ENCODE data around the gene CSRP1. TPM values are rescaled to one million over a fixed set of nuclear protein-coding genes. Genes with fewer than 3 reads are reported as not detected.

CSRP1 gene
- total and polyA plus RNA-seq, 5 donors, result 97.2 to 343 (median 121) TPM

DNA sequence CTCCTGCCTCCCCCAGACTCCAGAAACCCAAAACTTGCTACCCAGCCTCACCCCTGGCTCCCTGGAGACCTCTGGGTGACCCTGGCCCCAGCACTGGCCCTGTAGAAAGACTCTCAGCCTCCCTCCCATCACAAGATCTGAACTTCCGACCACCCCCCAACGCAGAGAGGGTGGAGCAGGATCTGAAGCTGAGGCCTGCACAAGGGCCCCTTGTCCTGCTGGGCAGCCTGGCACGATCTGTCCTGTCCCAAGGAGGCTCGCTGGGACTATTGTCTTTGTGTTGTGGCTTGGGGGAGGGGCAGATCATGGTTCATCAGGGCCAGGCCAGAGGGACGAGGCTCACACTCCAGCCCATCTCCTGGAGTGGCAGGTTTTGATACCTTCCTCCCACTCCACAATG is 57.9 kb downstream of the CSRP1 start:
- ATAC-seq, result peak in 1 of 2 donors; percentile 4
- H3K4me3 ChIP-seq (ENCODE audit: low read length), result no peak overlapping the region
- H3K27ac ChIP-seq (ENCODE audit: low read length), result peak overlapping the region; percentile 64
- peak in 1 of 3 donors; percentile 43 for DNase-seq
- intact Hi-C loops (cut with DNase I), result loop anchor here in 3 of 4 donors (5.0 to 10.0 kb wide), 3 partner anchors 33 to 66 kb away; no protein-coding TSS in a partner anchor
- no peaks in the 10 kb centered on the region for H3K27me3 ChIP-seq (ENCODE audit: control insufficient read depth, insufficient read depth)
- H3K9me3 ChIP-seq (ENCODE audit: control insufficient read depth, low read length), result no peaks in the 10 kb centered on the region
- peaks cover 5% of the 10 kb centered on the region for H3K4me1 ChIP-seq (ENCODE audit: control insufficient read depth, insufficient read depth, low read length)
- 61% methylated on average over 5 of the region's 5 CpGs for WGBS

DNA sequence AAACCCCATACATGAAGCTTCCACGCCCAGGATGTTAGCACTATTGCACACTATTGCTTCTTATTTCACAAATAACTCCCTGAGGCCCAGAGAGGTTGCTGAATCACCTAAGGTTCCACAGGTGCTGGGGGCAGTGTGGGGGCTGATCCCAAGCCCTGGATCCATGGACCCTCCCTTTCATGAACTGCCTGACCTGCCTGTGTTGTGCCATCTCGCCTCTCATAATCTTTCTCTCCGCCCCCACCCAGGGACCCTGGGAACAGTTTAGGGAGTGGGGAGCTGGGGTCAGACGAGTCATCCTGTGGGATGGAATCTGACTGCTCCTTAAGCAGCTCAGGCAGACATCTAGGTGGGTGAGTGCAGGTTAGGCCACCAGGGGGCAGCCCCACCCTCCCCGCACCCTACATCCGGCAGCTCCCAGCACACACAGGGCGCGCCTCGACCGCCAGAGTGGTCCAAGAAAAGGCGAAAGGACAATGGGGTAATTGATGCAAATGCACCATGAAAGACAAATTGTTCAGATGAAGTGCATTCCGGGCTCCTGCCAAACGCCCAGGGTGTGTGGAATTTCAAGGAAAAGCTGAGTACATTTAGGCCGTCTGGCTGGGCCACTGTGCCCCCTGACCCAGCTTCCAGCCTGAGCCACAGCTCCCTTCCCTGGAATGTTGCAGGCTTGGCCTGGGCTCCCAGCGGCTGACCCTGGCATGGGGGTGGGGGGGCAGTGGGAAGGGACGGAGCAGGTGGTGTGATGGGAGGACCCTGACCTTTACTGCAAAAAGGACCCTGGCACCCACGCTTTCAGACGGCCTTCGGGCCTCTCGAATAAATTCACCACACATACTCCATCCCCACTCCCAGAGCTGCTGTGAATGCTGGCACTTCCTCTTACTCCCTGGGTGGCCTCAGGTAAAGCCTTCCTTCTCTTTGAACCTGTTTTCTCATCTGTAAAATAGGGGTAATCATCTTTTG is 58.7 kb downstream of the CSRP1 start:
- DNase-seq, result peak; percentile 90 to 94 (median 92)
- 35% methylated on average over 20 of the region's 20 CpGs for WGBS
- H3K9me3 ChIP-seq (ENCODE audit: control insufficient read depth, low read length), result no peaks in the 10 kb centered on the region
- intact Hi-C loops (cut with DNase I), result loop anchor here in 3 of 4 donors (5.0 to 10.0 kb wide), 3 partner anchors 34 to 67 kb away; no protein-coding TSS in a partner anchor
- peak overlapping the region; percentile 58 for H3K27ac ChIP-seq (ENCODE audit: low read length)
- H3K27me3 ChIP-seq (ENCODE audit: control insufficient read depth, insufficient read depth), result no peaks in the 10 kb centered on the region
- no peak overlapping the region for H3K4me3 ChIP-seq (ENCODE audit: low read length)
- peaks cover 5% of the 10 kb centered on the region for H3K4me1 ChIP-seq (ENCODE audit: control insufficient read depth, insufficient read depth, low read length)
- ATAC-seq, result peak; percentile 82 to 86

DNA sequence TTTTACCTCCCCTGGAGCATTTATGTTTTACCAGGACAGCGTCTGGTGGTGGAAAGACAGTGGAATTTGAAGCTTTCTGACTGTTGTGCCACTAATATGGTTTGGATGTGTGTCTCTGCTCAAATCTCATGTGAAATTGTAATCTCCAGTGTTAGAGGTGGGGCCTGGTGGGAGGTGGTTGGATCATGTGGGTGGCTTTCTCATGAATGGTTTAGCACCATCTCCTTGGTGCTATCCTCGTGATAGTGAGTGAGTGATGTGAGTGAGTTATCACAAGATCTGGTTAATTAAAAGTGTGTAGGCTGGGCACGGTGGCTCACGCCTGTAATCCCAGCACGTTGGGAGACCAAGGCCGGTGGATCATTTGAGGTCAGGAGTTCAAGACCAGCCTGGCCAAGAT is 61.6 kb downstream of the CSRP1 start:
- WGBS, result 95% methylated on average over 6 of the region's 6 CpGs
- intact Hi-C loops (cut with DNase I), result loop anchor here in 3 of 4 donors (5.0 to 10.0 kb wide), 3 partner anchors 37 to 69 kb away; no protein-coding TSS in a partner anchor

DNA sequence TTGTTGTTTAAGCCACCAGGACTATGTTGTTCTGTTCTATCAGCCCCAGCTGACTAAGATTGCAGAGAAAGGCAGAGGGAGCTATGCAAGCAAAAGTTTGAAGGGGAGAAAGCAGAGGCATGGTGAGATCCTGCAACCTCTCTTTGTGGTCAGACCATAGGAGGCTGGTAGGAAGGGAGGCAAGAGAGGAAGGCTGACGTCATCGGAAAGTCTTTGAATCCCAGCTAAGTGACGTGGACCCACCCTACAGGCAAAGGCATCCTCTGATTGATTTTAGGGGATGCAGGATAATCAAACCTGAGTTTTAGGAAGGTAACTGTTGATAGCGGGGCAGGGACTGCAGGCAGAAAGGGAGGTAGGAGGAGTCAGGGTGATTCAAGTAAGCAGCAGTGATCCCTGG is 62.1 kb downstream of the CSRP1 start:
- ATAC-seq (no peak), DNase-seq (no peak)
- H3K27me3 ChIP-seq (ENCODE audit: control insufficient read depth, insufficient read depth), result no peaks in the 10 kb centered on the region
- no peak overlapping the region for H3K4me3 ChIP-seq (ENCODE audit: low read length)
- WGBS, result 78% methylated on average over 4 of the region's 4 CpGs
- intact Hi-C loops (cut with DNase I), result loop anchor here in 3 of 4 donors (5.0 to 10.0 kb wide), 3 partner anchors 38 to 70 kb away; no protein-coding TSS in a partner anchor
- no peak overlapping the region for H3K27ac ChIP-seq (ENCODE audit: low read length)
- H3K9me3 ChIP-seq (ENCODE audit: control insufficient read depth, low read length), result no peaks in the 10 kb centered on the region
- peaks cover 5% of the 10 kb centered on the region for H3K4me1 ChIP-seq (ENCODE audit: control insufficient read depth, insufficient read depth, low read length)

More for the DNA sequence above, 61.6 kb downstream of the CSRP1 start:
- Histone ChIP-seq H3K4me1 (ENCODE audit: control insufficient read depth, insufficient read depth, low read length) (peaks cover 5% of the 10 kb centered on the region), H3K27ac (ENCODE audit: low read length) (no peak overlapping the region), H3K4me3 (ENCODE audit: low read length) (no peak overlapping the region), H3K9me3 (ENCODE audit: control insufficient read depth, low read length) (no peaks in the 10 kb centered on the region), H3K27me3 (ENCODE audit: control insufficient read depth, insufficient read depth) (no peaks in the 10 kb centered on the region)
- no peak for ATAC-seq
- DNase-seq, result peak in 1 of 3 donors; percentile 16

DNA sequence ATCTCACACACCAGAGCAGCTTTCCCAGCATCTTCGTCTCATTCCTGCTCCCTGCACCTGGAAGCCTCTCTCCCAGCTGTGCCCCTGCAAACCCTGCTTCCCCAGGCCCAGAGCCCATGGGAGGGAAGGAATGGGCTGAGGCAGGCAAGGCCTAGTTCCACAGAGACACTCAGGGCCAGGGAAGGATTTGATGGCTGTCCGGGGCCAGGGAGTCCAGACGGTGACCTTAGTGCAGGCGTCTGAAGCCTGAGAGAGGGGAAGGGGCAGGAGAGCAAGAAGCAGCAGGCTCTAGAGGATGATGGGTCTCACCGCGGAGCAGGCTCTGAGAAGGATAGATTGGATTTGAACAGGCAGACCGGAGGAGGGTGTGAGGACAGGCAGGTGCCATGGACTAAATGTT is 63.2 kb downstream of the CSRP1 start:
- DNase-seq, result no peak
- Histone ChIP-seq H3K27me3 (ENCODE audit: control insufficient read depth, insufficient read depth) (no peaks in the 10 kb centered on the region), H3K4me3 (ENCODE audit: low read length) (no peak overlapping the region), H3K9me3 (ENCODE audit: control insufficient read depth, low read length) (no peaks in the 10 kb centered on the region), H3K27ac (ENCODE audit: low read length) (no peak overlapping the region), H3K4me1 (ENCODE audit: control insufficient read depth, insufficient read depth, low read length) (no peaks in the 10 kb centered on the region)
- no peak for ATAC-seq
- intact Hi-C loops (cut with DNase I), result loop anchor here in 2 of 4 donors (5.0 to 10.0 kb wide), 2 partner anchors 39 to 71 kb away; no protein-coding TSS in a partner anchor
- WGBS, result 90% methylated on average over 7 of the region's 7 CpGs

DNA sequence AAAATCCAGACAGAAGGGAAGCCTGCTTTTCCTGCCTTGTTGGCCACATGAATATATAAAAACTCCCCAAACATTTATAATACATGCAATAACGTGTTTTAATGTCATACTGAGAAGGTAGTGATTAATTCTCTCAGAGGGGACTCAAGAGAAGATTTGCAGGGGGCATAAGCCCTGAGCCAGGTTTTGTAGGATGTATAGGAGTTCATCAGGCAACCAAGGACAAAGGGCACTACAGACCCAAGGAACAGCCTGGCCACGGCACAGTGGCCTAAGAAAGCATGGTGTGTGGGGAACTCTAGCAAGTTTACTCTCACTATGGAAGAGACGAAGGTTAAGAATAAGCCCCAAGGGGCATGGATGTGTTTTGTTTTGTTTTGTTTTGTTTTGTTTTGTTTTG is 70.0 kb downstream of the CSRP1 start:
- H3K9me3 ChIP-seq (ENCODE audit: control insufficient read depth, low read length), result no peaks in the 10 kb centered on the region
- H3K27me3 ChIP-seq (ENCODE audit: control insufficient read depth, insufficient read depth), result no peaks in the 10 kb centered on the region
- H3K27ac ChIP-seq (ENCODE audit: low read length), result no peak overlapping the region
- H3K4me1 ChIP-seq (ENCODE audit: control insufficient read depth, insufficient read depth, low read length), result peaks cover 3% of the 10 kb centered on the region
- DNase-seq (no peak), ATAC-seq (no peak)
- 78% methylated on average over 3 of the region's 3 CpGs for WGBS
- H3K4me3 ChIP-seq (ENCODE audit: low read length), result no peak overlapping the region
- intact Hi-C loops (cut with DNase I), result loop anchor here in 1 of 4 donors (5.0 kb wide), 1 partner anchor 40 kb away; no protein-coding TSS in a partner anchor

DNA sequence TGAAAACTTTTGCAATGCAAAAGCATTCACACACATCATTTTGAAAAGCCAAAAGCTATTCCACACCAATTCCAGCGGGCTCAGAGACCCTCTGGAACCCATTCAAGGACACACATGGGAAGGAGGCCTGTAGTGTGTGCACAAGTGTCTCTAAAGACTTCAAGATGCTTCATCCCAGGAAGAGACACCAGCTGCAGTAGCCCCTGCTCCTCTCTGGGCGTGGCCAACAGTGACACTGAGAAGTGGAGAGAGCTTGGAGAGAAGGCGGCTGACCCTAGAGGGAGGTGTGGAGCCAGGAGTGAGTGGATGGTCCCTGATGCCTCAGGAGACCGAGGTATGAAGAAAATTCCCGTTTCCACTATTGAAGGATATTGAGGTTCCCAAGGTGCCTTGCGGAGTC is 70.5 kb downstream of the CSRP1 start:
- intact Hi-C loops (cut with DNase I), result loop anchor here in 1 of 4 donors (5.0 kb wide), 1 partner anchor 41 kb away; no protein-coding TSS in a partner anchor
- Histone ChIP-seq H3K27ac (ENCODE audit: low read length) (no peak overlapping the region), H3K4me3 (ENCODE audit: low read length) (no peak overlapping the region), H3K4me1 (ENCODE audit: control insufficient read depth, insufficient read depth, low read length) (peaks cover 3% of the 10 kb centered on the region), H3K27me3 (ENCODE audit: control insufficient read depth, insufficient read depth) (no peaks in the 10 kb centered on the region), H3K9me3 (ENCODE audit: control insufficient read depth, low read length) (no peaks in the 10 kb centered on the region)
- 62% methylated on average over 6 of the region's 6 CpGs for WGBS
- DNase-seq (no peak), ATAC-seq (peak; percentile 50 to 54)

DNA sequence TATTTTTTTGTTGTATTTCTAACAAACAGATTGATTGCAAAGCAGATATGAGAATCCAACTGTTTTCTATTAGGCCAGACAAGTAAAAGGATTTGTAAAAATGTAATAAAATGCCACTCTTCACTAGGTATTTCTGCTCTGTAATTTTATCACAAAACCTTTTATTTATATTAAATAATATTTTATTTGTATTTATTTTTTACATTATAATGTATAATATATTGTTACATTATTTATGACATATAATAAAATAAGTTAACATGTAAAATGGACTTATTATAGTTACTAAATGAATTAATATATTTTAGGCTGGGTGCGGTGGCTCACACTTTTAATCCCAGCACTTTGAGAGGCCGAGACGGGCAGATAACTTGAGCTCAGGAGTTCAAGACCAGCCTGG is 72.7 kb downstream of the CSRP1 start:
- ATAC-seq (no peak), DNase-seq (no peak)
- no peak overlapping the region for H3K4me3 ChIP-seq (ENCODE audit: low read length)
- peaks cover 3% of the 10 kb centered on the region for H3K4me1 ChIP-seq (ENCODE audit: control insufficient read depth, insufficient read depth, low read length)
- intact Hi-C loops (cut with DNase I), result no loop called here
- no peak overlapping the region for H3K27ac ChIP-seq (ENCODE audit: low read length)
- H3K27me3 ChIP-seq (ENCODE audit: control insufficient read depth, insufficient read depth), result no peaks in the 10 kb centered on the region
- H3K9me3 ChIP-seq (ENCODE audit: control insufficient read depth, low read length), result no peaks in the 10 kb centered on the region
- WGBS, result 95% methylated on average over 3 of the region's 3 CpGs

DNA sequence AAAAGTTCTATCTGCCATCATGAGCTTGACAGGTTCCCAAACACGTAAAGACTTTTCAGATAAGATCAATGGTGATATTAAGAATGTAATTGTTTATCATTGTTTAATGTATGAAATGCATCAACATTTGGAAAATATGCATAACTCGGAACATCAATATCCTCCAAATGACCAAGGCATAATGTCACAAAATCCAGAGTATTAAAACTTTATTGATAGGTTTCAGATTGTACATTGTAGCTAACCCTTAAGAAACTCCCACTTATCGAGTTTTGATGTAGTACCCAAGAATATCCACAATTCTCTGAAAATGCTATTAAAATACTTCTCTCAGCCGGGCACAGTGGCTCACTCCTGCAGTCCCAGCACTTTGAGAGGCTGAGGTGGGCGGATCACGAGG is 73.3 kb downstream of the CSRP1 start:
- DNase-seq (no peak), ATAC-seq (no peak)
- intact Hi-C loops (cut with DNase I), result no loop called here
- Histone ChIP-seq H3K4me3 (ENCODE audit: low read length) (no peak overlapping the region), H3K27me3 (ENCODE audit: control insufficient read depth, insufficient read depth) (no peaks in the 10 kb centered on the region), H3K4me1 (ENCODE audit: control insufficient read depth, insufficient read depth, low read length) (peaks cover 3% of the 10 kb centered on the region), H3K27ac (ENCODE audit: low read length) (no peak overlapping the region), H3K9me3 (ENCODE audit: control insufficient read depth, low read length) (no peaks in the 10 kb centered on the region)
- WGBS, result 82% methylated on average over 6 of the region's 6 CpGs

Measured in right cardiac atrium (tissue), 5 donors.